Neural cell (in vitro differentiated cells): Measurements from ENCODE around the gene PITX1. TPM values are rescaled to one million over a fixed set of nuclear protein-coding genes. Genes with fewer than 3 reads are reported as not detected.
A peak's percentile ranks its signal among the peaks of the same experiment; 100 is the strongest.

Experiments
- H2AFZ ChIP-seq: fragments of 200-600, 300-800 bp; sonication (generic), shearing (Covaris generic); 2 replicates; pipeline ENCODE4 v1.6.0; 2014; ENCODE audit warnings: low read depth, mild to moderate bottlenecking, antibody characterized with exemption, low read length, moderate library complexity
- H3F3A ChIP-seq: fragments of 200-600 bp; shearing (Covaris generic); 2 replicates; pipeline ENCODE4 v1.6.1; 2016; ENCODE audit warnings: mild to moderate bottlenecking, moderate library complexity, mixed read lengths, antibody characterized with exemption, low read length; ENCODE audit not compliant: insufficient read depth, poor library complexity, severe bottlenecking
- H3K27ac ChIP-seq: fragments of 200-600, 300-800 bp; sonication (generic), shearing (Covaris generic); 2 replicates; pipeline ENCODE4 v1.5.1; 2014; ENCODE audit warnings: mild to moderate bottlenecking, low read length, moderate library complexity
- H3K27me3 ChIP-seq: fragments of 300-800, 200-600 bp; sonication (generic), shearing (Covaris generic); 2 replicates; pipeline ENCODE4 v1.6.0; 2014; ENCODE audit warnings: mild to moderate bottlenecking, low read depth, low read length, moderate library complexity; ENCODE audit not compliant: insufficient read depth
- H3K36me3 ChIP-seq: fragments of 300-800, 200-600 bp; sonication (generic), shearing (Covaris generic); 2 replicates; pipeline ENCODE4 v1.5.1; 2014; ENCODE audit warnings: mild to moderate bottlenecking, antibody characterized with exemption, low read length, moderate library complexity; ENCODE audit not compliant: insufficient read depth
- H3K4me2 ChIP-seq: fragments of 300-800, 200-600 bp; sonication (generic), shearing (Covaris generic); 2 replicates; pipeline ENCODE4 v1.6.0; 2014; ENCODE audit warnings: mild to moderate bottlenecking, low read length
- H3K4me3 ChIP-seq: fragments of 300-800, 200-600 bp; sonication (generic), shearing (Covaris generic); 2 replicates; pipeline ENCODE4 v1.5.1; 2014; ENCODE audit warnings: mild to moderate bottlenecking, low read length, moderate library complexity
- H3K79me2 ChIP-seq: fragments of 200-600 bp; shearing (Covaris generic); replicated peaks from 2 replicates; pipeline ENCODE4 v1.6.0; 2014; ENCODE audit warnings: mild to moderate bottlenecking, low read length, moderate library complexity; ENCODE audit not compliant: insufficient read depth
- H3K9ac ChIP-seq: fragments of 300-800, 200-600 bp; sonication (generic), shearing (Covaris generic); 2 replicates; pipeline ENCODE4 v1.6.1; 2016; ENCODE audit warnings: mild to moderate bottlenecking, low read length, mixed read lengths
- H3K9me2 ChIP-seq: fragments of 200-600 bp; shearing (Covaris generic); 2 replicates; pipeline ENCODE4 v1.6.1; 2016; ENCODE audit warnings: mild to moderate bottlenecking, low read length, mixed read lengths; ENCODE audit not compliant: insufficient read depth
- H3K9me3 ChIP-seq: fragments of 200-600, 300-800 bp; sonication (generic), shearing (Covaris generic); 2 replicates; pipeline ENCODE4 v1.6.1; 2016; ENCODE audit warnings: mild to moderate bottlenecking, mixed run types, low read length, moderate library complexity, mixed read lengths
- H4K20me1 ChIP-seq: fragments of 200-600 bp; shearing (Covaris generic); 2 replicates; pipeline ENCODE4 v1.6.1; 2016; ENCODE audit warnings: mild to moderate bottlenecking, mixed run types; ENCODE audit not compliant: insufficient read depth
- EP300 ChIP-seq: fragments of 450-650 bp; conservative IDR thresholded peaks from 2 replicates; pipeline ENCODE4 v1.6.1; 2014; ENCODE audit warnings: antibody characterized with exemption, mild to moderate bottlenecking, moderate library complexity; ENCODE audit not compliant: poor library complexity, severe bottlenecking
- EZH2 ChIP-seq: fragments of 200-600, 300-800 bp; shearing (Covaris generic), sonication (generic); IDR thresholded peaks from 2 replicates; pipeline ENCODE4 v1.6.1; 2014; ENCODE audit warnings: antibody characterized with exemption, low read length, borderline replicate concordance, mild to moderate bottlenecking; ENCODE audit not compliant: insufficient read depth, poor library complexity, severe bottlenecking
- POLR2AphosphoS5 ChIP-seq: IDR thresholded peaks from 2 replicates; pipeline ENCODE4 v1.6.1; 2012
- RAD21 ChIP-seq: fragments of 450-650 bp; conservative IDR thresholded peaks from 2 replicates; pipeline ENCODE4 v1.6.1; 2014; ENCODE audit warnings: antibody characterized with exemption, mild to moderate bottlenecking, moderate library complexity
- SMC3 ChIP-seq: fragments of 450-650 bp; conservative IDR thresholded peaks from 2 replicates; pipeline ENCODE4 v1.6.1; 2014; ENCODE audit warnings: antibody characterized with exemption, mild to moderate bottlenecking, moderate library complexity; ENCODE audit not compliant: poor library complexity
- TAF1 ChIP-seq: IDR thresholded peaks from 2 replicates; pipeline ENCODE4 v1.6.1; 2012; ENCODE audit warnings: low read depth
- polyA plus RNA-seq: library from polyadenylated mRNA; depleted of rRNA; stranded (reverse); fragments of >200 nt; gene quantifications from 2 replicates; pipeline ENCODE4 v1.2.3, GENCODE V29; 2014
- TF ChIP-seq, protein P1 (sequence below): IDR thresholded peaks from 2 replicates; pipeline ENCODE4 v1.6.1; 2012; ENCODE audit warnings: borderline replicate concordance
- TF ChIP-seq, protein P2 (sequence below): fragments of 450-650 bp; IDR thresholded peaks from 2 replicates; pipeline ENCODE4 v1.5.1; 2014; ENCODE audit warnings: antibody characterized with exemption, mild to moderate bottlenecking, moderate library complexity; ENCODE audit not compliant: poor library complexity, severe bottlenecking

PITX1 gene
- polyA plus RNA-seq, 1 donor from 2014 or later, result not detected

DNA sequence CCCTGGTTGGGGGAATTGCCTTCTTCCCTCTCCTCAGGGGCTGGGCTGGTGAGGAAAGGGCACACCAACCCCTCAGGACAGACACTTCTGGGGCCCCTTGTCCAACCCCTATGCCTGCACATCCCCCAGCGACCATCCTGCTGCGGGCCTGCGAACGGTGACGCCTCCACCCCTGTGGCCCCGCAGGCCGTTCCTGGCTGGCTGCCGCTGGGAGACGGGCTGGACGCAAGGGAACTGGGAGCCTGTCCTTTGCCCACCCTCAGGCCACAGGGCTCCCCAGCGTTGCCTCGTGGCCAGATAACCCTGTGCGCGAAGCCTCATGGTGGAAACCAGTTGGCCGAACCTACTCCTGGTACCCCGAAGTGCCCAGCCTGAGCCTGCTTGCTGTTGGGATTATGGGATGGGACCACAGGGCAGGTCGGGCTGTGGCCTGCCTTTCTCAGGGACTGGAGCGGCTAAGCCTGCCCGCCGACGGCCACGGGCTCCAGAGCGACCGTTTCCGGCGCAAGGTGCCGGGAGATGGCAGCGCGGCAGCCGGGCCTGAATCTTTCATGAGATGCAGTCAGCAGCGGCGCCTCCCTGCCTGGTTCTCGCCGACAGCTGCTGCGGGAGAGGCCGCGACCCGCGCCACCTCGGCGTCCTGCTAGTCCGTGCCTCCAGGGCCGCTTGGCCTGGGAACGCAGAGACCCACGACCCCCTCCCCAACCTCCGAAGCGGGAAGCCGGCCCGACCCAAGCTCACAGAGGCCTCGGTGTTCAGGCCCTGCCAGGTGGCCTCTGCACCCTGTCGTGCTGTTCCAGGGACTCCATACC lies 6.5 kb upstream of the PITX1 start:
- Histone ChIP-seq H3K9ac (no peak overlapping the region), H3F3A (no peaks in the 10 kb centered on the region), H3K36me3 (no peaks in the 10 kb centered on the region), H3K79me2 (no peaks in the 10 kb centered on the region), H3K4me3 (peak overlapping the region; percentile 21), H3K9me3 (no peaks in the 10 kb centered on the region), H3K27me3 (peaks cover 91% of the 10 kb centered on the region), H4K20me1 (no peaks in the 10 kb centered on the region), H3K9me2 (no peaks in the 10 kb centered on the region), H3K27ac (no peak overlapping the region), H3K4me2 (no peak overlapping the region), H2AFZ (no peak overlapping the region)
- TF ChIP-seq RAD21 (peak; percentile 34), SMC3 (peak; percentile 35), EP300 (no peak), POLR2AphosphoS5 (peak; percentile 50), TAF1 (no peak), EZH2 (peak; percentile 84)
- TF ChIP-seq, protein P1, sequence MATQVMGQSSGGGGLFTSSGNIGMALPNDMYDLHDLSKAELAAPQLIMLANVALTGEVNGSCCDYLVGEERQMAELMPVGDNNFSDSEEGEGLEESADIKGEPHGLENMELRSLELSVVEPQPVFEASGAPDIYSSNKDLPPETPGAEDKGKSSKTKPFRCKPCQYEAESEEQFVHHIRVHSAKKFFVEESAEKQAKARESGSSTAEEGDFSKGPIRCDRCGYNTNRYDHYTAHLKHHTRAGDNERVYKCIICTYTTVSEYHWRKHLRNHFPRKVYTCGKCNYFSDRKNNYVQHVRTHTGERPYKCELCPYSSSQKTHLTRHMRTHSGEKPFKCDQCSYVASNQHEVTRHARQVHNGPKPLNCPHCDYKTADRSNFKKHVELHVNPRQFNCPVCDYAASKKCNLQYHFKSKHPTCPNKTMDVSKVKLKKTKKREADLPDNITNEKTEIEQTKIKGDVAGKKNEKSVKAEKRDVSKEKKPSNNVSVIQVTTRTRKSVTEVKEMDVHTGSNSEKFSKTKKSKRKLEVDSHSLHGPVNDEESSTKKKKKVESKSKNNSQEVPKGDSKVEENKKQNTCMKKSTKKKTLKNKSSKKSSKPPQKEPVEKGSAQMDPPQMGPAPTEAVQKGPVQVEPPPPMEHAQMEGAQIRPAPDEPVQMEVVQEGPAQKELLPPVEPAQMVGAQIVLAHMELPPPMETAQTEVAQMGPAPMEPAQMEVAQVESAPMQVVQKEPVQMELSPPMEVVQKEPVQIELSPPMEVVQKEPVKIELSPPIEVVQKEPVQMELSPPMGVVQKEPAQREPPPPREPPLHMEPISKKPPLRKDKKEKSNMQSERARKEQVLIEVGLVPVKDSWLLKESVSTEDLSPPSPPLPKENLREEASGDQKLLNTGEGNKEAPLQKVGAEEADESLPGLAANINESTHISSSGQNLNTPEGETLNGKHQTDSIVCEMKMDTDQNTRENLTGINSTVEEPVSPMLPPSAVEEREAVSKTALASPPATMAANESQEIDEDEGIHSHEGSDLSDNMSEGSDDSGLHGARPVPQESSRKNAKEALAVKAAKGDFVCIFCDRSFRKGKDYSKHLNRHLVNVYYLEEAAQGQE, result no peak
- TF ChIP-seq, protein P2, sequence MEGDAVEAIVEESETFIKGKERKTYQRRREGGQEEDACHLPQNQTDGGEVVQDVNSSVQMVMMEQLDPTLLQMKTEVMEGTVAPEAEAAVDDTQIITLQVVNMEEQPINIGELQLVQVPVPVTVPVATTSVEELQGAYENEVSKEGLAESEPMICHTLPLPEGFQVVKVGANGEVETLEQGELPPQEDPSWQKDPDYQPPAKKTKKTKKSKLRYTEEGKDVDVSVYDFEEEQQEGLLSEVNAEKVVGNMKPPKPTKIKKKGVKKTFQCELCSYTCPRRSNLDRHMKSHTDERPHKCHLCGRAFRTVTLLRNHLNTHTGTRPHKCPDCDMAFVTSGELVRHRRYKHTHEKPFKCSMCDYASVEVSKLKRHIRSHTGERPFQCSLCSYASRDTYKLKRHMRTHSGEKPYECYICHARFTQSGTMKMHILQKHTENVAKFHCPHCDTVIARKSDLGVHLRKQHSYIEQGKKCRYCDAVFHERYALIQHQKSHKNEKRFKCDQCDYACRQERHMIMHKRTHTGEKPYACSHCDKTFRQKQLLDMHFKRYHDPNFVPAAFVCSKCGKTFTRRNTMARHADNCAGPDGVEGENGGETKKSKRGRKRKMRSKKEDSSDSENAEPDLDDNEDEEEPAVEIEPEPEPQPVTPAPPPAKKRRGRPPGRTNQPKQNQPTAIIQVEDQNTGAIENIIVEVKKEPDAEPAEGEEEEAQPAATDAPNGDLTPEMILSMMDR, result peak; percentile 17

DNA sequence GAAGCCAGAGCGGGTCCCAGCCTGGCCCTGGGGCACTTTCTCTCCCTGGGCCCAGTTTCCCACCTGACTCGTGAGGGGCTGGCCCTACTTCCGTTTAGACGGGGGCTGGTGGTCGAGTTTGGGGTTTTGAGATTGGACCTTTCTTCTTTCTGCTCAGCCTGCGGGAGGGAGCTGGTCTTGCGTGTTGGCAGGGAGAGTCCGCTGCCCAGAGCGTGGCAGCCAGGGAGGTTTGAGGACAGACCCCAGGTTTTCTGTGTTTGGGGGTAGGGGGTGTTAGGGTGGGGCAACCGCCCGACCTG lies 6.0 kb upstream of the PITX1 start:
- no peaks in the 10 kb centered on the region for H4K20me1 ChIP-seq
- peaks cover 97% of the 10 kb centered on the region for H3K27me3 ChIP-seq
- H3K4me3 ChIP-seq, result no peak overlapping the region
- no peak overlapping the region for H3K4me2 ChIP-seq
- no peaks in the 10 kb centered on the region for H3K9me2 ChIP-seq
- no peaks in the 10 kb centered on the region for H3K79me2 ChIP-seq
- TF ChIP-seq EZH2 (peak; percentile 28), TAF1 (no peak)
- H3F3A ChIP-seq, result no peaks in the 10 kb centered on the region
- no peak overlapping the region for H3K27ac ChIP-seq
- H3K36me3 ChIP-seq, result no peaks in the 10 kb centered on the region
- H3K9ac ChIP-seq, result no peak overlapping the region
- no peak overlapping the region for H2AFZ ChIP-seq
- no peaks in the 10 kb centered on the region for H3K9me3 ChIP-seq
